ENCODE measurements around the gene CST4.

DNA sequence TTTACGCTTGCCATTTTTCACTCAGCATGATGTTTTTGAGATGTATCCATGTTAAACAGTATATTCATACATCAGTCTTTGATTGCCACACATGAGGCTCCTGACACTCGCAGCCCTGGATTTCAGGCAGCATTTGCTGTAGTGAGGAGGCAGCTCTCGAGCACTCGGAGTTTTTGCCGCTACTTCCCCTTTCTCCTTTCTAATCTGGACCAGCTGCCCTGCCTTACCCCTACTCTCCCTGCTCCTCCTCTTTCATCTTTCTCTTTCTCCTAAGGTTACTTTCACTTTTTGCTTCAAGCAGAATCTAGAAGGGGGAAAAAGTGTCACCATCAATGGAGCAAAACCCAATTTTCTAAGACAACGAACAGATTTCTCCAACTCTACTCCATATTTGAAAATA, 45.2 kb downstream of the CST4 start:
- TF ChIP-seq, protein P1, sequence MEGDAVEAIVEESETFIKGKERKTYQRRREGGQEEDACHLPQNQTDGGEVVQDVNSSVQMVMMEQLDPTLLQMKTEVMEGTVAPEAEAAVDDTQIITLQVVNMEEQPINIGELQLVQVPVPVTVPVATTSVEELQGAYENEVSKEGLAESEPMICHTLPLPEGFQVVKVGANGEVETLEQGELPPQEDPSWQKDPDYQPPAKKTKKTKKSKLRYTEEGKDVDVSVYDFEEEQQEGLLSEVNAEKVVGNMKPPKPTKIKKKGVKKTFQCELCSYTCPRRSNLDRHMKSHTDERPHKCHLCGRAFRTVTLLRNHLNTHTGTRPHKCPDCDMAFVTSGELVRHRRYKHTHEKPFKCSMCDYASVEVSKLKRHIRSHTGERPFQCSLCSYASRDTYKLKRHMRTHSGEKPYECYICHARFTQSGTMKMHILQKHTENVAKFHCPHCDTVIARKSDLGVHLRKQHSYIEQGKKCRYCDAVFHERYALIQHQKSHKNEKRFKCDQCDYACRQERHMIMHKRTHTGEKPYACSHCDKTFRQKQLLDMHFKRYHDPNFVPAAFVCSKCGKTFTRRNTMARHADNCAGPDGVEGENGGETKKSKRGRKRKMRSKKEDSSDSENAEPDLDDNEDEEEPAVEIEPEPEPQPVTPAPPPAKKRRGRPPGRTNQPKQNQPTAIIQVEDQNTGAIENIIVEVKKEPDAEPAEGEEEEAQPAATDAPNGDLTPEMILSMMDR (IDR thresholded peaks at IDR 0.05) = no peak
- TF ChIP-seq EZH2phosphoT487 (IDR thresholded peaks at IDR 0.05) = no peak

Data from neural progenitor cell (in vitro differentiated cells).